Measurements from ENCODE around the gene NPW.
A peak's percentile ranks its signal among the peaks of the same experiment; 100 is the strongest.

NPW gene

GRCh38 chr16:1980030-1980769 lies 39.4 kb upstream of the NPW start:
- no peak for DNase-seq (ENCODE audit: low read depth, low spot score)
- in situ Hi-C loops (cut with HindIII; ENCODE audit: low sequenced_read_pairs) = no loop called here

GRCh38 chr16:1980770-1981087 lies 38.9 kb upstream of the NPW start:
- in situ Hi-C loops (cut with HindIII; ENCODE audit: low sequenced_read_pairs) = no loop called here
- DNase-seq (ENCODE audit: low read depth, low spot score) = no peak
- no peak for TF ChIP-seq CTCF (IDR thresholded peaks at IDR 0.05; ENCODE audit: low read depth, low read length)
- H3K4me3 ChIP-seq (ENCODE audit: low read depth, low read length) = no peak overlapping the region

More at GRCh38 chr16:1980030-1980769, 39.4 kb upstream of the NPW start:
- no peak for TF ChIP-seq CTCF (IDR thresholded peaks at IDR 0.05; ENCODE audit: low read depth, low read length)
- H3K4me3 ChIP-seq (ENCODE audit: low read depth, low read length) = no peak overlapping the region

GRCh38 chr16:1981398-1981836 lies 38.2 kb upstream of the NPW start, which contains the start of gene NOXO1:
Gene NOXO1, minus strand, starts transcription at chr16:1981469. Its CDS starts 290 bp downstream, at chr16:1981179.
- in situ Hi-C loops (cut with HindIII; ENCODE audit: low sequenced_read_pairs) = no loop called here
- no peak within 1 kb of the TSS for H3K4me3 ChIP-seq (ENCODE audit: low read depth, low read length)
- TF ChIP-seq CTCF (IDR thresholded peaks at IDR 0.05; ENCODE audit: low read depth, low read length) = no peak
- DNase-seq (ENCODE audit: low read depth, low spot score) = no peak

- DNase-seq (ENCODE audit: low read depth, low spot score) = no peak
- no peak for TF ChIP-seq CTCF (IDR thresholded peaks at IDR 0.05; ENCODE audit: low read depth, low read length)
- H3K4me3 ChIP-seq (ENCODE audit: low read depth, low read length) = no peak overlapping the region
- in situ Hi-C loops (cut with HindIII; ENCODE audit: low sequenced_read_pairs) = no loop called here
Measured at GRCh38 chr16:1982013-1982433, 37.6 kb upstream of the NPW start.

GRCh38 chr16:1982991-1983543 lies 36.5 kb upstream of the NPW start:
- in situ Hi-C loops (cut with HindIII; ENCODE audit: low sequenced_read_pairs) = no loop called here
- TF ChIP-seq CTCF (IDR thresholded peaks at IDR 0.05; ENCODE audit: low read depth, low read length) = no peak
- DNase-seq (ENCODE audit: low read depth, low spot score) = no peak
- no peak overlapping the region for H3K4me3 ChIP-seq (ENCODE audit: low read depth, low read length)

- peak within 1 kb of the TSS; percentile 73 for H3K4me3 ChIP-seq (ENCODE audit: low read depth, low read length)
- peak; percentile 45 for TF ChIP-seq CTCF (IDR thresholded peaks at IDR 0.05; ENCODE audit: low read depth, low read length)
- in situ Hi-C loops (cut with HindIII; ENCODE audit: low sequenced_read_pairs) = no loop called here
- peak; percentile 91 for DNase-seq (ENCODE audit: low read depth, low spot score)
Measured at GRCh38 chr16:1983544-1984346, 35.8 kb upstream of the NPW start, which contains the start of gene GFER. Gene GFER, plus strand, starts transcription at chr16:1984193. Its CDS starts 26 bp downstream, at chr16:1984219.
